ENCODE measurements around the gene PEX5L. TPM values are rescaled to one million over a fixed set of nuclear protein-coding genes. Genes with fewer than 3 reads are reported as not detected.
"Not testable (repeated sequence)": the region's sequence is repeated elsewhere in the genome, so short reads cannot be mapped to it uniquely, and the experiment has no call there.

Gene PEX5L
- total RNA-seq, 1 experiment from 2014 or later, result not detected

GRCh38 chr3:179788996-179789395 is 247.7 kb downstream of the PEX5L start:
- ChIA-PET POLR2A (no interaction called here), RAD21 (ENCODE audit: low non-redundant PET in 1 of 2, low total read pairs in 2 of 2, uncharacterized antibody in 2 of 2, unreplicated experiment in 2 of 2) (no interaction called here)

DNA sequence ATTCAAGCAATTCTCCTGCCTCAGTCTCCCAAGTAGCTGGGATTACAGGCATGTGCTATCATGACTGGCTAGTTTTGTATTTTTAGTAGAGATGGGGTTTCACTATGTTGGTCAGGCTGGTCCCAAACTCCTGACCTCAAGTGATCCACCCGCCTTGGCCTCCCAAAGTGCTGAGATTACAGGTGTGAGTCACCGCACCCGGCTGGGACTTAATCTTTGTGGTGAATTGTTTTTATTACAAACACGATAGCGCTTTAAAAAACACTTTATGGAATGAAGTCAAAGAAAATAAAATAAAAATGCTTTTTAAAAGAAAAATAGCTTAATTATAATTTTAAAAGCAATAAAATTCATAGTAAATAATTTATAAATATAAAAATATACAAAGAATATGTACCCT is 253.9 kb downstream of the PEX5L start:
- H2AFZ ChIP-seq (ENCODE audit: low read depth, low read length, poor library complexity, severe bottlenecking); DNase-seq (ENCODE audit: low read depth, low spot score); ATAC-seq; H3K27me3 ChIP-seq (ENCODE audit: insufficient read depth, low read length); H3K79me2 ChIP-seq (ENCODE audit: insufficient read depth, low read length); H3K4me2 ChIP-seq (ENCODE audit: low read length); H3K27ac ChIP-seq (ENCODE audit: low read depth, low read length); H3K9ac ChIP-seq (ENCODE audit: low read length); H4K20me1 ChIP-seq (ENCODE audit: insufficient read depth); POLR2A ChIA-PET; H3K4me1 ChIP-seq (ENCODE audit: control insufficient read depth in 1 of 2, insufficient read depth in 2 of 2, low read length in 2 of 2); RAD21 ChIA-PET (ENCODE audit: low non-redundant PET in 1 of 2, low total read pairs in 2 of 2, uncharacterized antibody in 2 of 2, unreplicated experiment in 2 of 2); H3K36me3 ChIP-seq (ENCODE audit: control insufficient read depth in 1 of 2, insufficient read depth in 2 of 2, low read length in 2 of 2); H3K9me3 ChIP-seq (ENCODE audit: control insufficient read depth in 1 of 2, insufficient read depth in 1 of 2, low read depth in 1 of 2, low read length in 2 of 2); intact Hi-C loops (cut with micrococcal nuclease); BruUV-seq (replicated peaks); H3K9me2 ChIP-seq (ENCODE audit: insufficient read depth); CTCF ChIA-PET; H3K4me3 ChIP-seq (replicated peaks in 1 of 2; ENCODE audit: low read depth in 1 of 2, low read length in 2 of 2): not testable (repeated sequence)

More at GRCh38 chr3:179788996-179789395, 247.7 kb downstream of the PEX5L start:
- no peaks in the 10 kb centered on the region for H3K9me3 ChIP-seq (ENCODE audit: control insufficient read depth in 1 of 2, insufficient read depth in 1 of 2, low read depth in 1 of 2, low read length in 2 of 2)
- no peak overlapping the region for H3K4me3 ChIP-seq (replicated peaks in 1 of 2; ENCODE audit: low read depth in 1 of 2, low read length in 2 of 2)
- no peaks in the 10 kb centered on the region for H3K36me3 ChIP-seq (ENCODE audit: control insufficient read depth in 1 of 2, insufficient read depth in 2 of 2, low read length in 2 of 2)
- no peak for DNase-seq (ENCODE audit: low read depth, low spot score)
- no peaks in the 10 kb centered on the region for H4K20me1 ChIP-seq (ENCODE audit: insufficient read depth)
- H3K4me2 ChIP-seq (ENCODE audit: low read length), result no peak overlapping the region
- no peaks in the 10 kb centered on the region for H3K9me2 ChIP-seq (ENCODE audit: insufficient read depth)
- no peaks in the 10 kb centered on the region for H3K79me2 ChIP-seq (ENCODE audit: insufficient read depth, low read length)
- intact Hi-C loops (cut with micrococcal nuclease), result no loop called here
- no peak overlapping the region for H2AFZ ChIP-seq (ENCODE audit: low read depth, low read length, poor library complexity, severe bottlenecking)
- TF ChIP-seq ELF1 (IDR thresholded peaks at IDR 0.05; ENCODE audit: borderline replicate concordance, low read depth) (no peak), SRF (IDR thresholded peaks at IDR 0.05; ENCODE audit: low read depth) (no peak), EZH2 (IDR thresholded peaks at IDR 0.05) (no peak), EGR1 (IDR thresholded peaks at IDR 0.05; ENCODE audit: low read depth) (no peak), SIN3A (IDR thresholded peaks at IDR 0.05; ENCODE audit: low read depth) (no peak)
- H3K4me1 ChIP-seq (ENCODE audit: control insufficient read depth in 1 of 2, insufficient read depth in 2 of 2, low read length in 2 of 2), result no peaks in the 10 kb centered on the region
- no peak overlapping the region for H3K27ac ChIP-seq (ENCODE audit: low read depth, low read length)
- H3K9ac ChIP-seq (ENCODE audit: low read length), result no peak overlapping the region
- no peak for ATAC-seq
- no peaks in the 10 kb centered on the region for H3K27me3 ChIP-seq (ENCODE audit: insufficient read depth, low read length)
- BruUV-seq (replicated peaks), result no TSS peak
- CTCF ChIA-PET, result no interaction called here

All from HCT116 (cell line).